ENCODE measurements around the gene TSHZ1. TPM values are rescaled to one million over a fixed set of nuclear protein-coding genes. Genes with fewer than 3 reads are reported as not detected.
A peak's percentile ranks its signal among the peaks of the same experiment; 100 is the strongest.

TSHZ1 gene
- total RNA-seq, 4 donors from 2014 or later = 16.3 to 34.8 (median 29.8) TPM

DNA sequence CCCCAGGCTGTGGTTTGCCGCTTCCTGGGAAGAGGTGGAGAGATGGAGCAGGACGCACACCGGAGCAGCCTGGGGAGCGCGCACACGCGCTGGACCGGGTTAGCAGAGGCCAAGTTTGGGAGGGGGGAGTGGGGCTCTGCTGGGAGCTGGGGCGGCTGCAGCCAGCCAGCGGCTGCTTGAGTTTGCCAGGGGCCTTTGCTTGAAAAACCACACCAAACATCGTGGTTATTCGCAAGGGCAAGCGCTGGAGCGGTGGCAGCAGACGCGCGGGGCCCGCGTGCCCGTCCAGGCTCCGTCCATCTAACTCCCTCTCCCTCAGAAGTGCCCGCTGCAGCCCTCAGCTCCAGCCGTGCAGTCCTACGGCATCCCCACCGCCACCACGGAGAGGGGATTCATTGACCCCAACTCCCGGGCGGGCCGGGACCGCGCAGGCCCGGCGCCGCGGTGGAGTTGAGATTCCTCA lies 6.3 kb upstream of the TSHZ1 start:
- Histone ChIP-seq H3K4me3 (peak overlapping the region; percentile 26 to 58 (median 34)), H3K4me1 (peaks cover 4 to 58% (median 40%) of the 10 kb centered on the region in 4 donors), H3K36me3 (no peaks in the 10 kb centered on the region), H3K27me3 (no peaks in the 10 kb centered on the region), H3K27ac (peak overlapping the region; percentile 97 to 100 (median 98)), H3K9me3 (no peaks in the 10 kb centered on the region)
- intact Hi-C loops (cut with DNase I; ENCODE audit: low total_unique reads) (loop anchor here (5.0 to 10.0 kb wide), 2 partner anchors 51 to 547 kb away; no protein-coding TSS in a partner anchor), in situ Hi-C loops (cut with MboI; ENCODE audit: low pct_ligation_motif_present in 1 of 4, low pct_unique_long_range_greater_than_20kb in 1 of 4, low sequenced_read_pairs in 3 of 4) (loop anchor here in 1 of 4 donors (25.0 kb wide), 1 partner anchor 717 kb away; the partner anchor contains the start of gene CNDP2)
- DNase-seq = no peak
- WGBS, 2 donors (ENCODE audit: low coverage in 1 of 2) = 61% methylated on average over 32 of the region's 35 CpGs; no CpG with 5 or more reads in 1 of the 2 donors
- TF ChIP-seq EP300 (IDR thresholded peaks at IDR 0.05; ENCODE audit: low read depth) (no peak), POLR2A (IDR thresholded peaks at IDR 0.05) (no peak), POLR2AphosphoS5 (IDR thresholded peaks at IDR 0.05) (no peak)
- TF ChIP-seq, protein P1, sequence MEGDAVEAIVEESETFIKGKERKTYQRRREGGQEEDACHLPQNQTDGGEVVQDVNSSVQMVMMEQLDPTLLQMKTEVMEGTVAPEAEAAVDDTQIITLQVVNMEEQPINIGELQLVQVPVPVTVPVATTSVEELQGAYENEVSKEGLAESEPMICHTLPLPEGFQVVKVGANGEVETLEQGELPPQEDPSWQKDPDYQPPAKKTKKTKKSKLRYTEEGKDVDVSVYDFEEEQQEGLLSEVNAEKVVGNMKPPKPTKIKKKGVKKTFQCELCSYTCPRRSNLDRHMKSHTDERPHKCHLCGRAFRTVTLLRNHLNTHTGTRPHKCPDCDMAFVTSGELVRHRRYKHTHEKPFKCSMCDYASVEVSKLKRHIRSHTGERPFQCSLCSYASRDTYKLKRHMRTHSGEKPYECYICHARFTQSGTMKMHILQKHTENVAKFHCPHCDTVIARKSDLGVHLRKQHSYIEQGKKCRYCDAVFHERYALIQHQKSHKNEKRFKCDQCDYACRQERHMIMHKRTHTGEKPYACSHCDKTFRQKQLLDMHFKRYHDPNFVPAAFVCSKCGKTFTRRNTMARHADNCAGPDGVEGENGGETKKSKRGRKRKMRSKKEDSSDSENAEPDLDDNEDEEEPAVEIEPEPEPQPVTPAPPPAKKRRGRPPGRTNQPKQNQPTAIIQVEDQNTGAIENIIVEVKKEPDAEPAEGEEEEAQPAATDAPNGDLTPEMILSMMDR (IDR thresholded peaks at IDR 0.05) = no peak

DNA sequence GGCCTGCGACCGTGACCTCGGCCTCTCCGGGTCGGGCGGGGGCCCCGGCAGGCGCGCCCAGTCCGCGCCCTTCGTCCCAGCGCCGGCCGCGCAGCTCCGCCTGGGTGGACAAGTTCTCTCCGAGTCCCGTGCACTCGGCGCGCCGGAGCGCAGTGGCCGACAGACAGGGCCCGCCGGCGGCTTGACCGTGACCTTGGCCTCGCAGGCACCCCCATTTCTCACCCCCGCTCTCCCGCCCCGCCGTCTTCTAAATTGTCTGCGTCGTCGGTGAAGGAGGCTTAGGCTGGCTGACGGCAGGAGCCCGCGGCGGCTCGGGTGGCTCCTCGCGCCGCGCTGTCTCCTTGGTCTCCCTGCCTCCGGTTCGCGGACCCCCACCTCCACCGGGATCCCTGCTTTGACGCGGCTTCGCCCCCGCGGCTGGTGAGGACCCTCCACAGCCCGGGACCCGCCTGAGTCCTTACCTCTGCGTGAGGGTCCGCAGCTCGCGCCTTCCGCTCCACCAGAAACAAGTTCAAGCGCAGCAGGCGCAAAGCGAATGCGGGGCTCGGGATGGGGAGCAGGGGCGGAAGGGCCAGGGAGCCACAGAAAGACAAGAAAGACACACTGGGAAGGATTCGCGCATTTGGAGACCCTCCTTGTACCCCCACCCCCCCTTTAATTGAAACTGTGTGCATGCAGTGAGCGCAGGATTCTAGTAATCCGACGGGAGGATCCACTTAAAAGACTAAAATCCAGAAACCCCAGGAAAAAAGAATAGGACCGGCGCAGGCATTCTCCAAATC lies 5.7 kb upstream of the TSHZ1 start:
- Histone ChIP-seq H3K4me1 (peaks cover 4 to 57% (median 40%) of the 10 kb centered on the region in 4 donors), H3K27ac (peak overlapping the region; percentile 97 to 100 (median 98)), H3K36me3 (no peaks in the 10 kb centered on the region), H3K9me3 (no peaks in the 10 kb centered on the region), H3K27me3 (no peaks in the 10 kb centered on the region), H3K4me3 (peak overlapping the region; percentile 26 to 58 (median 34))
- WGBS, 2 donors (ENCODE audit: low coverage in 1 of 2) = 49 to 51% methylated on average over 5 to 75 of the region's 75 CpGs
- peak; percentile 31 for DNase-seq
- TF ChIP-seq POLR2A (IDR thresholded peaks at IDR 0.05) (no peak), EP300 (IDR thresholded peaks at IDR 0.05; ENCODE audit: low read depth) (no peak), POLR2AphosphoS5 (IDR thresholded peaks at IDR 0.05) (no peak)
- TF ChIP-seq, protein P1 (IDR thresholded peaks at IDR 0.05) = no peak
- in situ Hi-C loops (cut with MboI; ENCODE audit: low pct_ligation_motif_present in 1 of 4, low pct_unique_long_range_greater_than_20kb in 1 of 4, low sequenced_read_pairs in 3 of 4) (loop anchor here in 1 of 4 donors (25.0 kb wide), 1 partner anchor 718 kb away; the partner anchor contains the start of gene CNDP2), intact Hi-C loops (cut with DNase I; ENCODE audit: low total_unique reads) (loop anchor here (5.0 to 10.0 kb wide), 2 partner anchors 50 to 548 kb away; no protein-coding TSS in a partner anchor)

DNA sequence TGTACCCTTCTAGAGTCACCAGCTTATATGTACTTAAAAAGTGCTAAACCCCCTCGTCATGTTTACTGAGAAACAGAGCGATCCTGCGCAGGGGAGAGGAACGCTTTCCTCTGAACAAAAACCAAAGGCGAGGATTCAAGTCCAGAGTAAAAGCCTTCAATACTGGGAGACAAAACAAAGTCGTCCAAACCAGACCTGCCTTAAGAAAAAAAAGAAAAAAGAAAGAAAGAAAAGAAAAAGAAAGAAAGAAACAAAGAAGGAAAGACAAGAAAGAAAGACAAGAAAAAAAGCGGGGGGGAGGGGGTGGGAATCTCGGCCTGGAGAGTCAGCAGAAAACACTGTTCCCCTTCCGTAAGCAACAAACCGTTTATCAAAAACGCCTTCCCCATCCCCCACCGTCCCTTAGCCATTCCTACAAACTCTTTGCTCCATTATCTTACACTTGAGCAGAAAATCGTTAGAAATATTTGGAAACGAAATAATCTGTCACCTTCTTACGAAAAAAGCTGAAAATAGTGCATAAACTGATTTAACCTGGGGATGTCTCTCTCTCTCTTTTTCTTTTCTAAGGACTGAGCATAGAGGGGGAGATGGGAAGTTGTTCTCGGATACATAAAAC lies 5.0 kb upstream of the TSHZ1 start:
- intact Hi-C loops (cut with DNase I; ENCODE audit: low total_unique reads) (loop anchor here (10.0 kb wide), 1 partner anchor 49 kb away; no protein-coding TSS in a partner anchor), in situ Hi-C loops (cut with MboI; ENCODE audit: low pct_ligation_motif_present in 1 of 4, low pct_unique_long_range_greater_than_20kb in 1 of 4, low sequenced_read_pairs in 3 of 4) (loop anchor here in 1 of 4 donors (25.0 kb wide), 1 partner anchor 718 kb away; the partner anchor contains the start of gene CNDP2)
- no peaks in the 10 kb centered on the region for H3K9me3 ChIP-seq
- TF ChIP-seq EP300 (IDR thresholded peaks at IDR 0.05; ENCODE audit: low read depth) = no peak
- TF ChIP-seq POLR2A (IDR thresholded peaks at IDR 0.05) = no peak
- TF ChIP-seq, protein P1 (IDR thresholded peaks at IDR 0.05) = no peak
- TF ChIP-seq POLR2AphosphoS5 (IDR thresholded peaks at IDR 0.05) = no peak
- DNase-seq = no peak
- no peaks in the 10 kb centered on the region for H3K36me3 ChIP-seq
- peak overlapping the region; percentile 97 to 100 (median 98) for H3K27ac ChIP-seq
- peak overlapping the region in 3 of 4 donors; percentile 26 to 58 (median 40) for H3K4me3 ChIP-seq
- 73 to 76% methylated on average over 15 to 16 of the region's 16 CpGs for WGBS, 2 donors (ENCODE audit: low coverage in 1 of 2)
- peaks cover 4 to 61% (median 45%) of the 10 kb centered on the region in 4 donors for H3K4me1 ChIP-seq
- H3K27me3 ChIP-seq = no peaks in the 10 kb centered on the region
